Iris pigment epithelial cell (primary cell): ENCODE results near the gene PARP14.
"Not testable (repeated sequence)": the region's sequence is repeated elsewhere in the genome, so short reads cannot be mapped to it uniquely, and the experiment has no call there.

Source experiments
- DNase-seq: peaks from one replicate; pipeline ENCODE4 v3.0.0-alpha.2; 2011; ENCODE audit warnings: low read depth

PARP14 gene

DNA sequence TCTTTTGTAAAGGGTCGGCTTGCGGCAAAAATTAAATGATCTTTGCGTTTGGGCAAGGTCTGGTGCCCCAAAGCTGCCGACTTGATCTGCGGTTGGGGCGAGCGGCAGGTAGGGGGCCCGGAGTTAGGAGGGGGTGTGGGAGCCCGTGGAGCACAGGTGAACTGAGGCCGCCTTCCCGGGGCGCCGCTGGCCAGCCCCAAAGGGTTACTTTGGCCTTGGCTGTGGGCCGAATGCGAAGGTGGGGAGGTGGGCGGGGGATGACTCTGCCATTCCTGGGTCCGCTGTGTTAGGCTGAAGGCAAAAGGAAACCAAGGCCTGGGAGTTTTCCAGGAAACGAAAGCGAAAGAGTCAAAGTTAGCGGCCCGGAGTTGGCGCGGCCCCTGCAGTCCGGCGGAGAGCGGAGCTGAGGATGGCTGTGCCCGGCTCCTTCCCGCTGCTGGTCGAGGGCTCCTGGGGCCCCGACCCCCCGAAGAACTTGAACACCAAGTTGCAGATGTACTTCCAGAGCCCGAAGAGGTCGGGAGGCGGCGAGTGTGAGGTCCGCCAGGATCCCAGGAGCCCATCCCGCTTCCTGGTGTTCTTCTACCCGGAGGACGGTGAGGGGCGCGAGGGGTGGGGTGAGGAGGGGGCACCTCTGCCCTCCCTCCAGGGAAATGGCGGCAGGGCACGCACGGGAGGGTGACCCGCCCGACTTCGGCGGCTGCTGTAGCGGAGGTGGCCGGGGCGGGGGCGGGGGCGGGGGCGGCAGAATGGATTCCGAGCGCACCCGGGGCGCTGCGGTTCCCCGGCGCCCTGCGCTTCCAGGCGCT lies at the start of gene PARP14:
TSS of gene PARP14 (plus strand) at position 365 of the 809 bp plus-strand sequence. CDS start at position 410, 45 bp downstream.
- peak; percentile 80 for DNase-seq

- peak; percentile 70 for DNase-seq
Measured at GRCh38 chr3:122635789-122636188, 44.9 kb upstream of the PARP14 start.

DNA sequence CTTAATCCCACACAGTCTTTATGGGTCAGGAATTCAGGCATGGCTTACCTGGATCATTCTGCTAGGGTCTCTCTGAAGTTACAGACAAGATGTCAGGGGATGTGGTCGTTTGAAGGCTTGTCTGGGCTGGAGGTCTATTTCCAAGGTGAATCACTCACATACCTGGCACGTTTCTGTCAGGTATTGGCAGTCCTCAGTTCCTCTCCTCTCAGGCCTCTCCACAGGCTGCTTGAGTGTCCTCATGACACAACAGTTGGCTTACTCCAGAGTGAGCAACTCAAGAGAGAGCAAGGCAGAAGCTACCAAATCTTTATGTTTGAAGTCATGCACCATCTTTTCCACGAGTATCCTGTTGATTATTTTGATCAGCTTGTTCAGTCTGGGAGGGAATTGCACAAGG lies 43.9 kb upstream of the PARP14 start:
- DNase-seq = no peak

DNA sequence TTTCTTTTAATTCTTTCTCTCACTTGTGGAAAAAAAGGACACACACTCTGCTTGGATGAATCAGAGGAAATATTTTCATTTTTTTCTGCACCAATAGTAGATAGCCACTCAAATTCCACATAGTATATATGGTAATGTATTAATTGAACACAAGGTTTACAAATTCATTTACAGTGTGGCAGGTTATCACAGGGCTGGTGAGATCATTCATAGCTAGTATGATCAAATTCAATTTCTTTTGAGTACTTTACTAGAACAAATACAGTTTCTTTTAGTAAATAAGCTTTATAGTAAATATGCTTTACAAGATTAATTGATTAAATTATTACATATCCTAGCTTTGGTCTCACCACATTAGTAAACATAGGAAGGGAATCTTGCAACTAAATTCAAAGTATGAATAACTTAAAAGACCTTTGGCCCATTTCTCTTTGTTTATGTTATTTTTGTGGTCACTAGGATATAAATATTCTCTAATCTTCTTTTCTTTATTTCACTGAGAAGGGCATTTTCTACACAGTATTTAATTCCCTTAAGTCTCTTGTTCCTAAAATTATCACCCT lies 40.1 kb upstream of the PARP14 start:
- peak; percentile 17 for DNase-seq

DNA sequence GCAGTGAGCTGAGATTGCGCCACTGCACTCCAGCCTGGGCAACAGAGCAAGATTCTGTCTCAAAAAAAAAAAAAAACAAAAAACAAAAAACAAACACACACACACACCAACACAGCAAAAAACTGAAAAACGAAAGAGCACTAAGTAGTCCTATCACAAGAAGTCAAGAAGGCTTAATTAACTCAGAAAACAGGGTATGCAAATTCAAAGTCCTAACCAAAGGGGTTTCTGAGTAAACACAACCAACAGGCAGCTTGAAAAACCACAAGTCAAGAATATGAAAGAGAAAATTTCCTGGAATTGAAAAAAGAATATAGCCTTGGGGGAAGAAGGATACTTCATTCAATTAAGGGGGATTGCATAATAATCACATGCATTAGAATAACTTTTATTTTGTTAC lies 37.7 kb upstream of the PARP14 start:
- no peak for DNase-seq

- no peak for DNase-seq
Measured at GRCh38 chr3:122646146-122646988, 34.3 kb upstream of the PARP14 start.

DNA sequence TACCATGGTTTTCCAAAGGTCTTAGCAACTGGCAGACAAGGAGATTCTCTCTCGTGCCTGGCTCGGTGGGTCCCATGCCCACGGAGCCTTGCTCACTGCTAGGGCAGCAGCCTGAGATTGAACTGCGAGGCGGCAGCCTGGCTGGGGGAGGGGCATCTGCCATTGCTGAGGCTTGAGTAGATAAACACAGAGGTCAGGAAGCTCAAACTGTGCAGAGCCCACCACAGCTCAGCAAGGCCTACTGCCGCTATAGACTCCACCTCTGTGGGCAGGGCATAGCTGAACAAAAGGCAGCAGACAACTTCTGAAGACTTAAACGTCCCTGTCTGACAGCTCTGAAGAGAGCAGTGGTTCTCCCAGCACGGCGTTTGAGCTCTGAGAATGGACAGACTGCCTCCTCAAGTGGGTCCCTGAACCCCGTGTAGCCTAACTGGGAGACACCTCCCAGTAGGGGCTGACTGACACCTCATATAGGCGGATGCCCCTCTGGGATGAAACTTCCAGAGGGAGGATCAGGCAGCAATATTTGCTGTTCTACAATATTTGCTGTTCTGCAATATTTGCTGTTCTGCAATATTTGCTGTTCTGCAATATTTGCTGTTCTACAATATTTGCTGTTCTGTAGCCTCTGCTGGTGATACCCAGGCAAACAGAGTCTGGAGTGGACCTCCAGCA lies 29.3 kb upstream of the PARP14 start:
- DNase-seq = not testable (repeated sequence)

GRCh38 chr3:122651962-122652361 lies 28.7 kb upstream of the PARP14 start:
- DNase-seq = not testable (repeated sequence)

GRCh38 chr3:122658336-122658735 lies 22.3 kb upstream of the PARP14 start:
- DNase-seq = not testable (repeated sequence)

GRCh38 chr3:122660297-122660974 lies 20.2 kb upstream of the PARP14 start:
- no peak for DNase-seq

GRCh38 chr3:122661633-122662032 lies 19.0 kb upstream of the PARP14 start:
- DNase-seq = no peak

DNA sequence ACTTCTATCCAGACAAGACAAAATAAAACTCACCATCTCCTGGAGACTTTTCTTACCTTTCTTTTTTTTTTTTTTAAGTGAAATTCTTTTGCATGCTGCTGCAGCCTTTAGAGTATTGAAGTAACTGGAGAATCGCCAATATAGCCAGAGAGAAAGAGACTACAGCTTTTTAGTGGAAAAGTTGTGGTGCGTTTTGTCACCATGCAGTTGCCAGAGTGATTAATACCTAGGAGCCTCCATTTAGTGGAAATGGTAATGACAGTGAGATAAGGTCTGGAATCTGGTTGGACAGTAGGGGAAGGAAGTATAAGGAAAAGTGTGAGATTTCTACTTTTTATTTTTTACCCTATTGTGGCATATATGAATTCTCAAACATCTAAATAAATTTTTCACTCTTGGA lies 18.1 kb upstream of the PARP14 start:
- DNase-seq = no peak

DNA sequence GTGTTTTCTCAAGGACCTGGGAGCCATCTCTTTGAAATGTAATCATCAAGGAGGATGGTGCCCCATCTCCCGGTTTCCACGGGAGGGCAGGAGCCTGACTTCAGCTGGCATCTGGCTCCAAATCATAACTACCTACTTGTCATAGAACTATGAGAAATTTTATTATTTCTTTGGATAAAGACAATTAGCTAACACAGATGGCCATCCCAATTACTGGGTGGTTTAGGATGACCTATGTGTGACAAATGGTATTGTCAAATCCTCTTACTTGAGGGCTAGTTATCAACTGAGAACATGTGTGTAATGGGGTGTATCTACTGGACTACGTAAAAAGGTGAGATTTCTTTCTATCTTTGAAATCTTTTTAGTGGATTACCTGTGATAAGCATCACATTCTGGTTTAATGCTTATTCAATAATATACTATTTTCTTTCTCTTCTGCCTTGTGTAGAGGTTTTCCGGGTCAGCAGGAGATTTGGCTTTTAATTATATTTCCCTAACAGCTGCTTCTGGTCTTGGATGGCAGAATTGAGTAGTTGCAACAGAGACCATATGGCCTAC lies 15.3 kb upstream of the PARP14 start:
- DNase-seq = no peak

GRCh38 chr3:122665881-122666280 lies 14.8 kb upstream of the PARP14 start:
- no peak for DNase-seq

DNA sequence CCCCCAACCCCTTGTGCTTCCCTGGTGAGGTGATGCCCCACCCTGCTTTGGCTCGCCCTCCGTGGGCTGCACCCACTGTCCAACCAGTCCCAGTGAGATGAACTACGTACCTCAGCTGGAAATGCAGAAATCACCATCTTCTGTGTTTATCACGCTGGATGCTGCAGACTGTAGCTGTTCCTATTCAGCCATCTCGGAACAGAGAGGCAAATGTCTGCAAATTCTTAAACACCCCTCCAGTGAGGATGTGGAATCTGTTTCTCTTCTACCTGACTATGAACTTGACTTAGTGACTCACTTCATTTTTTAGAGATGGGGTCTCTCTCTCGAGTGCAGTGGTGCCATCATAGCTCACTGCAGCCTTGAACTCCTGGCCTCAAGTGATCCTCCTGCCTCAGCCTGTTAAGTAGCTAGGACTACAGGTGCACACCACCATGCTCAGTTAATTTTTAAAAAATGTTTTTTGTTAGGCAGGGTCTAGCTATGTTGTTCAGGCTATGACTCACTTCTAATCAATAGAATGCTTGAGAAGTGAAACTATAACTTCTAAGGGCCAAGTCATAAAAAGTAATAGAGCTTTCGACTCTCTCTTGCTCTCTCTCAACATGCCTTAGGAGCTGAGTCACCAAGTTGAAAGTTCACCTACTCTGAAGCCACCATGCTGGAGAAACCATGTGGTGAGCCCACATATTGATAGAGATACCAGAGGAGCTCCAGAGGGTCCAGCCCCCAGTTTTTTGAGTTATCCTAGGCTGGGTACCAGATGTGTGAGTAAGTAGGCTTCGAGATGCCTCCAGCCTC lies 11.5 kb upstream of the PARP14 start:
- peak; percentile 77 for DNase-seq

DNA sequence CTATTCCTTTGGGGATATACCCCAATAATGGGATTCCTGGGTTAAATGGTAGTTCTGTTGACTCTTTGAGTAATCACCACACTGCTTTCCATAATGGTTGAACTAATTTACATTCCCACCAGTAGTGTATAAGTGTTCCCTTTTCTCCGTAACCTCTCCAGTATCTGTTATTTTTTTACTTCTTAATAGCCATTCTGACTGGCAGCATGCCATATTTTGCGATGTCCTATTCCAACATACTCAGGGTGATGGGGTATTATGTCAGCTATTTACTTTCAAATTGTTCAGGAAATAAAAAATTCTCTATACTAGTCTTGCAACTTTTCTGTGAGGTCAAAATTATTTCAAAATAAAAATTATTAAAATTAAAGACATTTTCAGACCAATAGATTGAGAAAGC lies 9.1 kb upstream of the PARP14 start:
- DNase-seq = no peak

- no peak for DNase-seq
Measured at GRCh38 chr3:122674339-122674738, 6.3 kb upstream of the PARP14 start.

GRCh38 chr3:122676759-122677158 lies 3.9 kb upstream of the PARP14 start:
- peak; percentile 83 for DNase-seq

GRCh38 chr3:122677216-122677615 lies 3.4 kb upstream of the PARP14 start:
- DNase-seq = peak; percentile 40

DNA sequence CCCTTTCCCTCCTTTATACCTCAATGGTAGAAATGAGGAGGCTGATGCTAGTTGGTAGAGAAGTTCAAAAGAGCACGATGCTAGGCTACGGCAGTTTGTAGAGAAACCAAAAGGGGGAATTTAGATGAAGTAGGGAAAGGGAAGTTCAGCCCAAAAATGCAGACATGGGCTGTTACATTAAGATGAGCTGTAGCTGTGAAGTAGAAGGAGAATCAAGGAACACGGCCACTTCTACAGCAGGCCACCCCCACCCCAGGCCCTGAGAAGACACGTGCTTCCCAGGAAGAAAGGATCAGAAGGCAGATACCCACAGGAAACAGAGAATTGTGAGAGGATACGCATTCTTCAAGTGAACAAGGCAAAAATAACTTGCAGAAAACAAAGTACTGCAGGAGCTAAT lies 2.1 kb upstream of the PARP14 start:
- DNase-seq = no peak
